ENCODE measurements around the gene DUOX2.
"Not testable (repeated sequence)": the region's sequence is repeated elsewhere in the genome, so short reads cannot be mapped to it uniquely, and the experiment has no call there.

DUOX2 gene

DNA sequence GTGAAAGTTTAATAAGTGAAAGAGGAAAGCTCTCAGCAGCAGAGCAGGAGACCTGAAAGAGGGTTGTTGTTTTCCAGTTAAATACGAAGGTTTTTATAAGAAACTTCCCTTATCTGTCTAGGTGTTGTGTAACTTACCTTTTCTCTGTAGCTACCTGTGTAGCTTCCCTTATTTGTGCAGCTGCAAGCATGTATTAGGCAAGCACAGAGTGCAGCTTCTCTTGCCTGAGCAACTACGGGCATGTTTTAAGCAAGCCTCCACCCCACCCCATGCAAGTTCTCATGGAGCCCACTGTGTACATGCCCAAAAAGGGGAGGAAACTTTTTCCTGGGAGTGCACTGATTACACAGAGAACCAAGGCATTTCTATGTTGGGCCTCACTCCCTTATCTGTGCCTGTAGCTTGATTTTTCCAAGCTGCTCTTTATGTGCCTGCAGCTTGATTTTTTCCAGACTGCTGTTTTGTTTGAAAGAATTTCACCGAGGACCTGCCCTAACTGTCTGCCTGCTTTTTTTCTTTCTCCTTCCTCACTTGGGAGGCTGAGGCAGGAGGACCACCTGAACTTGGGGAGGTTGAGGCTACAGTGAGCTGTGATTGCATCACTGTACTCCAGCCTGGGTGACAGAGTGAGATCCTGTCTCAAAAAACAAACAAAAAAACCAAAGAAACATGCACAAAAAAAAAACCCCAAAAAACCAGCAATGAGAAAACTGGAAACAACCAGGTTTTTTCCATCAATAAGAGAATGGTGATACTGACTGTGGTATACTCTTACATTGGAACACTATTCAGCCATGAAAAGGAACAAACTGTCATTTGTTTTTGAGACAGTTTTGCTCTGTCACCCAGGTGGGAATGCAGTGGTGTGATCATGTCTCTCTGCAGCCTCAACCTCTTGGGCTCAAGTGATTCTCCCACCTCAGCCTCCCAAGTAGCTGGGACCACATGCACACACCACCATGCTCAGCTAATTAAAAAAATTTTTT, 55.0 kb downstream of the DUOX2 start:
- not testable (repeated sequence) for DNase-seq

DNA sequence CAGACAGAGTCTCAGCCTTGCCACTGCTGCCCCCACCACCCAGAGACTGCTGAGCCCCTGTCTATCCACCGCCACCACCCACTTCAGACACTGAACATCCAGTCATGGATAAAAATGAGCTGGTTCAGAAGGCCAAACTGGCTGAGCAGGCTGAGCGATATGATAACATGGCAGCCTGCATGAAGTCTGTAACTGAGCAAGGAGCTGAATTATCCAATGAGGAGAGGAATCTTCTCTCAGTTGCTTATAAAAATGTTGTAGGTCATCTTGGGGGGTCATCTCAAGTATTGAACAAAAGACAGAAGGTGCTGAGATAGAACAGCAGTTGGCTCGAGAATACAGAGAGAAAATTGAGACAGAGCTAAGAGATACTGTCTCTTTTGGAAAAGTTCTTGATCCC, 61.3 kb downstream of the DUOX2 start:
- DNase-seq = not testable (repeated sequence)

DNA sequence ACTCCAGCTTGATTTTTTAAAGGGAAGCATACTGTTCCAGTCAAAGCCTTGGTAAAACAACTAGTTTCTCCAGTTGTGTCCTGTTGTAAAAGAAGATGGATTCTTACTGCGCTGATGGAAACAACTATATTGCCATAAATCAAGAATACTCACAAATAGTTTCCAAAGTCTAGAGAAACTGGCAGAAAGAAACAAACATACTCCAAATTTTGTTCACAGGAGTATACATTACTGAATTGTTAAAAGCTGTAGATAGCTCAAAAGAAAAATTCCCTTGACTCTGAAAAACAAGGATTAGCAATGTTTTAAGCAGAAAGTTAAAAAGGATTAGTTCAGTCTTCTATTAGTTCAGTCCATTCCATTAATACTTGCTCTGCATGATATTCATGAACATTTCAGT, 63.4 kb downstream of the DUOX2 start:
- DNase-seq = no peak

DNA sequence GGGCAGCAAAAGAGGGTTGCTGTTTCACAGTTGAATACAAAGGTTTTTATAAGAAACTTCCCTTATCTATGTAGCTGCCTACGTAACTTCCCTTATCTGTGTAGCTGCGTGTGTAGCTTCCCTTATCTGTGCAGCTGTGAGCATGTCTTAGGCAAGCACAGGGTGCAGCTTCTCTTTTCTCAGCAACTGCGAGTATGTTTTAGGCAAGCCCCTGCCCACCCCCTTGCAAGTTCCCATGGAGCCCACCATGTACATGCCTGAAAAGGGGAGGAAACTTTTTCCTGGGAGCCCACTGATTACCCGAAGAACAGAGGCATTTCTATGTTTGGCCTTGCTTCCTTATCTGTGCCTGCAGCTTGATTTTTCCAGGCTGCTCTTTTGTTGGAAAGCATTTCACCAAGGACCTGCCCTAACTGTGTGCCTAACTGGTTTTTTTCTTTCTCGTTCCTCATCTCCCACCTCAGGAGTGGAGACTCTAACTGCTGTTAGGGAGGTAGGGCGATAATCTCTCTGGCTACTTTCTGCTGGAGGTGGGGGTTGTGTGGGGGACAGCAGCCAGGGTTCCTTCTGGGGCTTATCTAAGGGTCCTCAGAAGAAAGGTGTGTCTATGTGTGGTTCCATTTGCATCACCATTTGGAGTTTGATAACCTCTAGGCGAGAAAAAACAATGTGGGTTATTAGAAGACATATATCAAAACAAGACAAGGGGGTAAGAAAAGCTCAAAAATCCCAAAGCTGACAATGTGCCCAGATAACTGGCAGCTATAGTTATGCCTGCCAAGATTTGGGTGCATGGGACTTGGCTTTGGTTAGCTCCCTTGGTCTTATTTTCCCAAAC, 65.0 kb downstream of the DUOX2 start:
- no peak for DNase-seq

DNA sequence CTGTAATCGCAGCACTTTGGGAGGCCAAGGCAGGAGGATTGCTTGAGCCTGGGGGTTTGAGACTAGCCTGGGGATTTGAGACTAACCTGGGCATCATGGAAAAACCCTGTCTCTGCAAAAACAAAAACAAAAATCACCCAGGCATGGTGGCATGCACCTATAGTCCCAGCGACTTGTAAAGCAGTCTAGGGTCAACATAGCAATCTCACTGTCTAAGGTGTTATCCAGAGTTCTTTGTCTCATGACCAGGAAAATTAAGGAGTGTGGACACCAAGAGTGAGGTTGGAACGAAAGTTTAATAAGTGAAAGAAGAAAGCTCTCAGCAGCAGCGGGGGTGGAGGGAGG, 65.6 kb downstream of the DUOX2 start:
- DNase-seq = not testable (repeated sequence)

DNA sequence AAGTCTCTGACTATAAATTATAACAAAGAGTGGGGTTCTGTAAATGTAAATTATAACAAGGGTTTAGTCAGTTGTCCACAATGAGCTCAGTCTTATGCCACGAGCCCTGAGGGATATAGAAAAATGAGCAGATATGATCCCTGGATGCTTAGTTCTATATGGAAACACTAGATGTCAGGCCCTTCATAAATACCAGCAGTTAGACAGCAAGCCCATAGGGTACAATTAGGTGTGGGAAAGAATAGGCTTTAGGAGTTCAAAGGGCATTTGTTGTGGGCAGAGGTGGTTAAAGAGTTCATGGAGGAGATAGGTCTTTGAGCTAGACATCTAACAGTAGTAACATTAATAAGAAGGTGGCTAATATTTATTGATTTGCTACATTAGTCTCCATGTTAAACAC, 69.7 kb downstream of the DUOX2 start:
- not testable (repeated sequence) for DNase-seq

DNA sequence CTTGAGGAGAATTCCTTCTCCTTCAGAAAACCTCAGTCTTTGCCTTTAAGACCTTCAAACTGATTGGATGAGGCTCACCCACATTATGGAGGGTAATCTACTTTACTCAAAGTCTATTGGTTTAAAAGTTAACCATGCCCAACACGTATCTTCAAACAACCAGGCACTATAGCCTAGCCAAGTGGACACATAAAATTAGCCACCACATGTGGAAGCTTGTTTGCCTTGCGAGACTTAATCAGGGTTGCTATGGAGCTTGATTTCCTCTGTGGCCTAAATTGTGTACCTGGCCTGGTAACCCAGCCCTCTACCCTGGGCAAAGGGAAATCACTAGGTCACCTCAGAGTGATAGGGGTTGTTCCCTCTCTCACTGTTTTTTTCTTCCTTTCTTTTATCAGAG, 71.1 kb downstream of the DUOX2 start:
- not testable (repeated sequence) for DNase-seq
